PC-9 (cell line): ENCODE measurements around the gene CNNM3.

Experiments
- CTCF ChIP-seq: fragments of 200-600 bp; sonication (generic); conservative IDR thresholded peaks from 2 replicates; pipeline ENCODE4 v1.6.1; 2017; ENCODE audit warnings: mixed run types, antibody characterized with exemption, mild to moderate bottlenecking, moderate library complexity
- EZH2 ChIP-seq: fragments of 200-600 bp; sonication (generic); IDR thresholded peaks from 2 replicates; pipeline ENCODE4 v1.8.0; 2017; ENCODE audit warnings: antibody characterized with exemption, low read depth

GRCh38 chr2:96876269-96877041, 60.4 kb downstream of the CNNM3 start:
- TF ChIP-seq CTCF (no peak), EZH2 (no peak)
